Subcutaneous adipose tissue (tissue), 4 donors: ENCODE results near the gene STAM. TPM values are rescaled to one million over a fixed set of nuclear protein-coding genes. Genes with fewer than 3 reads are reported as not detected.

Experiments
- CTCF ChIP-seq: fragments of 450-650 bp; IDR thresholded peaks from one replicate; pipeline ENCODE4 v1.5.1; 2016; ENCODE audit warnings: low read depth, mild to moderate bottlenecking, control low read depth, antibody characterized with exemption, moderate library complexity
- total RNA-seq, 4 donors: library from RNA; depleted of rRNA; stranded (reverse); fragments of >200 nt; gene quantifications; one replicate each; pipeline ENCODE4 v1.1.0, GENCODE V29; 2016

Gene STAM
- total RNA-seq, 4 donors from 2014 or later, result 14.5 to 28.8 (median 25.6) TPM

GRCh38 chr10:17712717-17713471 is 68.9 kb downstream of the STAM start:
- TF ChIP-seq CTCF, result no peak

GRCh38 chr10:17713758-17714157 is 69.8 kb downstream of the STAM start:
- no peak for TF ChIP-seq CTCF

- TF ChIP-seq CTCF, result no peak
Observed at GRCh38 chr10:17716161-17716560, 72.2 kb downstream of the STAM start.

- no peak for TF ChIP-seq CTCF
Observed at GRCh38 chr10:17725703-17726102, 81.8 kb downstream of the STAM start.

GRCh38 chr10:17729630-17730029 is 85.7 kb downstream of the STAM start:
- no peak for TF ChIP-seq CTCF

GRCh38 chr10:17730667-17731066 is 86.7 kb downstream of the STAM start:
- TF ChIP-seq CTCF, result no peak

GRCh38 chr10:17731331-17732020 is 87.5 kb downstream of the STAM start:
- no peak for TF ChIP-seq CTCF
